CD14-positive monocyte (primary cell): Measurements from ENCODE around the gene ATF1. TPM values are rescaled to one million over a fixed set of nuclear protein-coding genes. Genes with fewer than 3 reads are reported as not detected.
A peak's percentile ranks its signal among the peaks of the same experiment; 100 is the strongest.

ENCODE experiments used
- DNase-seq, 3 donors: peaks; one replicate each; pipeline ENCODE4 v3.0.0-alpha.2; 2011 to 2022
- H2AFZ ChIP-seq: 2 replicates; pipeline ENCODE4 v1.6.0; 2012; ENCODE audit warnings: mild to moderate bottlenecking, low read depth, low read length, inconsistent platforms; ENCODE audit not compliant: insufficient read depth, poor library complexity, severe bottlenecking
- H3K27ac ChIP-seq, 2 donors: 1 replicate in 1 of 2; 2 replicates in 1 of 2; pipeline ENCODE4 v1.5.1; 2012 to 2013; ENCODE audit warnings: low read length in 2 of 2, control low read depth in 1 of 2, inconsistent platforms in 1 of 2, low read depth in 1 of 2, mild to moderate bottlenecking in 1 of 2
- H3K27me3 ChIP-seq, 2 donors: one replicate each; pipeline versions ENCODE4 v1.6.0 to v1.6.1; 2011 to 2013; ENCODE audit warnings: low read length in 2 of 2; ENCODE audit not compliant: control insufficient read depth in 2 of 2, insufficient read depth in 2 of 2
- H3K36me3 ChIP-seq, 2 donors: replicated peaks in 1 of 2; 1 replicate in 1 of 2; 2 replicates in 1 of 2; pipeline versions ENCODE4 v1.5.1 to v1.6.1; 2012 to 2013; ENCODE audit warnings: low read length in 2 of 2, control low read depth in 1 of 2, inconsistent platforms in 1 of 2, mild to moderate bottlenecking in 1 of 2; ENCODE audit not compliant: insufficient read depth in 2 of 2, control insufficient read depth in 1 of 2
- H3K4me1 ChIP-seq, 2 donors: 1 replicate in 1 of 2; 2 replicates in 1 of 2; pipeline versions ENCODE4 v1.5.1 to v1.6.1; 2012 to 2013; ENCODE audit warnings: low read length in 2 of 2, control low read depth in 1 of 2, inconsistent platforms in 1 of 2, mild to moderate bottlenecking in 1 of 2, moderate library complexity in 1 of 2; ENCODE audit not compliant: insufficient read depth in 2 of 2, control insufficient read depth in 1 of 2
- H3K4me2 ChIP-seq: replicated peaks from 2 replicates; pipeline ENCODE3; 2012; ENCODE audit warnings: low read length, moderate library complexity, mild to moderate bottlenecking; ENCODE audit not compliant: poor library complexity, severe bottlenecking; ENCODE audit errors: extremely low read depth
- H3K4me3 ChIP-seq, 3 experiments: fragments of 200-600 bp in 1 of 3; sonication (generic) in 1 of 3; replicated peaks in 1 of 3; 1 replicate in 2 of 3; 2 replicates in 1 of 3; pipeline ENCODE4 v1.5.1; 2011 to 2013; ENCODE audit warnings: low read length in 3 of 3, mild to moderate bottlenecking in 3 of 3, control low read depth in 2 of 3, low read depth in 2 of 3, inconsistent platforms in 1 of 3, moderate library complexity in 1 of 3
- H3K79me2 ChIP-seq: 2 replicates; pipeline ENCODE4 v1.6.0; 2012; ENCODE audit warnings: mild to moderate bottlenecking, control low read depth, inconsistent platforms, low read length, moderate library complexity; ENCODE audit not compliant: insufficient read depth
- H3K9ac ChIP-seq: 2 replicates; pipeline ENCODE4 v1.6.0; 2017; ENCODE audit warnings: low read length, mild to moderate bottlenecking; ENCODE audit not compliant: insufficient read depth, poor library complexity, severe bottlenecking
- H3K9me3 ChIP-seq, 2 donors: replicated peaks in 1 of 2; 1 replicate in 1 of 2; 2 replicates in 1 of 2; pipeline versions ENCODE4 v1.5.1 to v1.6.1; 2012 to 2013; ENCODE audit warnings: low read length in 2 of 2, control low read depth in 1 of 2; ENCODE audit not compliant: control insufficient read depth in 1 of 2, insufficient read depth in 1 of 2
- H4K20me1 ChIP-seq: 2 replicates; pipeline ENCODE4 v1.6.0; 2012; ENCODE audit warnings: mild to moderate bottlenecking, low read length, control low read depth, moderate library complexity; ENCODE audit not compliant: insufficient read depth
- H3K27ac Mint-ChIP-seq, 7 donors: one replicate each; pipeline ENCODE4 v1.8.0; 2020; ENCODE audit warnings: mild to moderate bottlenecking in 7 of 7, mixed read lengths in 7 of 7, moderate library complexity in 6 of 7, inconsistent platforms in 2 of 7
- H3K27me3 Mint-ChIP-seq, 3 donors: one replicate each; pipeline ENCODE4 v1.8.0; 2021 to 2022; ENCODE audit warnings: low read depth in 3 of 3, mild to moderate bottlenecking in 3 of 3, mixed read lengths in 3 of 3, moderate library complexity in 3 of 3, inconsistent platforms in 1 of 3
- H3K36me3 Mint-ChIP-seq, 2 donors: one replicate each; pipeline ENCODE4 v1.8.0; 2020; ENCODE audit warnings: mixed read lengths in 2 of 2, inconsistent platforms in 1 of 2, mild to moderate bottlenecking in 1 of 2
- H3K4me1 Mint-ChIP-seq: one replicate; pipeline ENCODE4 v1.8.0; 2020; ENCODE audit warnings: mild to moderate bottlenecking, mixed read lengths
- H3K4me3 Mint-ChIP-seq, 2 donors: one replicate each; pipeline ENCODE4 v1.8.0; 2020; ENCODE audit warnings: mild to moderate bottlenecking in 2 of 2, mixed read lengths in 2 of 2, moderate library complexity in 1 of 2
- H3K9me3 Mint-ChIP-seq, 7 donors: one replicate each; pipeline ENCODE4 v1.8.0; 2020 to 2022; ENCODE audit warnings: mixed read lengths in 7 of 7, mild to moderate bottlenecking in 6 of 7, moderate library complexity in 6 of 7, inconsistent platforms in 2 of 7
- CTCF ChIP-seq: fragments of 200-600 bp; IDR thresholded peaks from one replicate; pipeline ENCODE4 v1.8.0; 2022; ENCODE audit warnings: antibody characterized with exemption, mild to moderate bottlenecking
- WGBS: methylation state at CpG from one replicate; pipeline ENCODE4 v1.1.5; 2013; ENCODE audit warnings: missing lambda C conversion rate; ENCODE audit not compliant: insufficient coverage; 5-methylcytosine and 5-hydroxymethylcytosine counted together
- intact Hi-C, 2 donors: fragments of 100-400 bp; cut with micrococcal nuclease; formaldehyde crosslinking; loops; one replicate each; pipeline versions ENCODE4 v1.15.0 to v1.15.1; 2023
- polyA plus RNA-seq, 3 donors: library from polyadenylated mRNA; depleted of rRNA in 1 of 3; unstranded in 2 of 3; stranded (reverse) in 1 of 3; fragments of 300-500 nt in 2 of 3; fragments of >200 nt in 1 of 3; fragmentation: Illumina TruSeq in 2 of 3; gene quantifications; 1 replicate in 2 of 3; 2 replicates in 1 of 3; pipeline ENCODE4 v1.2.3, GENCODE V29; 2012 to 2021

ATF1 gene
- polyA plus RNA-seq, 3 donors: 12.6 to 21.9 (median 21.5) TPM

- Histone ChIP-seq H3K27me3 (no peaks in the 10 kb centered on the region), H3K36me3 (peaks cover 3 to 31% of the 10 kb centered on the region in 2 donors), H3K4me2 (no peak overlapping the region), H2AFZ (no peak overlapping the region), H3K9ac (no peak overlapping the region), H4K20me1 (peaks cover 58% of the 10 kb centered on the region), H3K4me3 (no peak overlapping the region), H3K9me3 (no peaks in the 10 kb centered on the region), H3K27ac (no peak overlapping the region), H3K79me2 (peaks cover 94% of the 10 kb centered on the region), H3K4me1 (no peaks in the 10 kb centered on the region)
- H3K9me3 Mint-ChIP-seq: no peaks in the 10 kb centered on the region
- H3K27ac Mint-ChIP-seq: no peak overlapping the region
- no peak for DNase-seq
- H3K4me1 Mint-ChIP-seq: no peaks in the 10 kb centered on the region
- H3K4me3 Mint-ChIP-seq: no peak overlapping the region
- no peak for TF ChIP-seq CTCF
- peaks cover 24 to 46% of the 10 kb centered on the region in 2 donors for H3K36me3 Mint-ChIP-seq
- no peaks in the 10 kb centered on the region for H3K27me3 Mint-ChIP-seq
- WGBS: no CpG with 5 or more reads among the region's 2 CpGs
- intact Hi-C loops: no loop called here
These were observed 9.0 kb downstream of the ATF1 start for GRCh38 chr12:50772877-50773276.

- Histone ChIP-seq H3K9me3 (no peaks in the 10 kb centered on the region), H2AFZ (no peak overlapping the region), H3K27me3 (no peaks in the 10 kb centered on the region), H3K9ac (no peak overlapping the region), H3K4me1 (no peaks in the 10 kb centered on the region), H3K4me2 (no peak overlapping the region), H4K20me1 (peaks cover 58% of the 10 kb centered on the region), H3K36me3 (peaks cover 6 to 30% of the 10 kb centered on the region in 2 donors), H3K27ac (no peak overlapping the region), H3K4me3 (no peak overlapping the region), H3K79me2 (peaks cover 94% of the 10 kb centered on the region)
- Mint-ChIP-seq H3K4me1 (no peaks in the 10 kb centered on the region), H3K27me3 (no peaks in the 10 kb centered on the region), H3K36me3 (peaks cover 24 to 45% of the 10 kb centered on the region in 2 donors), H3K9me3 (peaks cover 0 to 2% (median 0%) of the 10 kb centered on the region in 7 donors), H3K27ac (peak overlapping the region in 3 of 7 donors; percentile 13 to 54 (median 37)), H3K4me3 (no peak overlapping the region)
- intact Hi-C loops: no loop called here
- no peak for TF ChIP-seq CTCF
- DNase-seq: no peak
- no CpG with 5 or more reads among the region's 2 CpGs for WGBS
These were observed 11.3 kb downstream of the ATF1 start for GRCh38 chr12:50775251-50775650.
